ENCODE measurements around the gene EPDR1. TPM values are rescaled to one million over a fixed set of nuclear protein-coding genes. Genes with fewer than 3 reads are reported as not detected.

The EPDR1 gene
- total RNA-seq, 1 experiment from 2014 or later: 5.3 TPM

DNA sequence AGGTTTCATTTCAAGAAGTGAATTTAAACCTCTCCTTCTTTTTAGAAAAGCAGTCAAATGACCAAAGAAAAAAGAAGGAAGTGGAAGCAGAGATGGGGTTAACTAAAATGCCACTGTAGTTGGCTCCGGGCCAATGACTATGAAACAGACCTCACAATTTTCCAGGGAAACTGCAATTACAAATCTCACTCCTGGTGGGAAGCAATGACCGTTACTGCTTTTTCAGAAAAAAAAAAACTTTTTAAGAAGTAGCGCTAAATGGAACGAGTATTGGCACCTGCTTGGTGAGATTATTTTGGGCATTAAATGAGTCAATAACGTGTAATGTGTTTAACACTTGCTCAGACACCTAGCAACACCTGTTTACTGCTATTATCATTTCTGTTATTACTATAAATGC, 5.0 kb upstream of the EPDR1 start:
- Mint-ChIP-seq H3K4me1 (peaks cover 11 to 15% of the 10 kb centered on the region in 2 experiments), H3K36me3 (ENCODE audit: insufficient read depth in 1 of 3, low read depth in 3 of 3) (no peaks in the 10 kb centered on the region), H3K27ac (no peak overlapping the region), H3K9me3 (no peaks in the 10 kb centered on the region), H3K27me3 (ENCODE audit: low read depth) (peaks cover 72% of the 10 kb centered on the region), H3K4me3 (peak overlapping the region in 1 of 2 experiments; percentile 63; a peak in 1 of 5 replicates)
- H3K23me2 ChIP-seq (ENCODE audit: insufficient read length, low read depth, low read length, poor library complexity, severe bottlenecking): peaks cover 10% of the 10 kb centered on the region
- no peak overlapping the region for H2BK15ac ChIP-seq (ENCODE audit: low read depth, low read length)
- no peak overlapping the region for H2BK20ac ChIP-seq (ENCODE audit: low read depth, low read length, poor library complexity, severe bottlenecking)
- H3K79me2 ChIP-seq (ENCODE audit: insufficient read depth, low read length): no peaks in the 10 kb centered on the region
- H3K56ac ChIP-seq (ENCODE audit: insufficient read length, low read depth, low read length): no peak overlapping the region
- peaks cover 12% of the 10 kb centered on the region; the same call in 1 of the 2 replicates for H3K27me3 ChIP-seq (ENCODE audit: insufficient read depth, low read length)
- no peak overlapping the region for H2BK12ac ChIP-seq (ENCODE audit: insufficient read length, low read depth, low read length)
- no peak overlapping the region for H2AFZ ChIP-seq (ENCODE audit: low read length)
- H3T11ph ChIP-seq (ENCODE audit: low read length): no peak overlapping the region
- H3K14ac ChIP-seq (ENCODE audit: insufficient read depth, low read length): no peak overlapping the region
- H4K5ac ChIP-seq (ENCODE audit: insufficient read length, low read depth, low read length): no peak overlapping the region
- no peaks in the 10 kb centered on the region for H3K4me1 ChIP-seq (ENCODE audit: insufficient read depth, low read length)
- no peak for TF ChIP-seq CTCF (conservative IDR thresholded peaks at IDR 0.05)
- no peak overlapping the region for H3K9ac ChIP-seq (ENCODE audit: extremely low read depth, insufficient read length, low read length)
- H3K4ac ChIP-seq (ENCODE audit: low read depth, low read length): no peak overlapping the region
- H4K8ac ChIP-seq (replicated peaks; ENCODE audit: insufficient read length, low read depth, low read length): no peak overlapping the region
- no peak overlapping the region for H3K27ac ChIP-seq (ENCODE audit: insufficient read length, low read depth, low read length)
- no peak overlapping the region for H4K91ac ChIP-seq (ENCODE audit: insufficient read length, low read depth, low read length)
- no peaks in the 10 kb centered on the region for H3K79me1 ChIP-seq (ENCODE audit: insufficient read depth, low read depth, low read length, poor library complexity, severe bottlenecking)
- no peak overlapping the region for H2AK5ac ChIP-seq (ENCODE audit: insufficient read length, low read length)
- H3K9me3 ChIP-seq (ENCODE audit: control insufficient read depth, low read depth, low read length): no peaks in the 10 kb centered on the region
- H2BK5ac ChIP-seq (ENCODE audit: insufficient read length, low read length): no peak overlapping the region
- WGBS (ENCODE audit: extremely low coverage, insufficient read length, low lambda C conversion rate): no CpG with 5 or more reads among the region's 5 CpGs
- no peak overlapping the region for H3K4me2 ChIP-seq (ENCODE audit: insufficient read depth, insufficient read length, low read length)
- H2BK120ac ChIP-seq (ENCODE audit: low read depth, low read length, poor library complexity, severe bottlenecking): no peak overlapping the region
- no peak overlapping the region for H3K18ac ChIP-seq (ENCODE audit: insufficient read length, low read depth, low read length)
- no peaks in the 10 kb centered on the region for H4K20me1 ChIP-seq (ENCODE audit: control insufficient read depth, insufficient read depth, insufficient read length)
- H3K23ac ChIP-seq (ENCODE audit: insufficient read length, low read depth, low read length): no peak overlapping the region
- DNase-seq: no peak

Measured in H9 (cell line).